Superior temporal gyrus (tissue), 1 donor: Measurements from ENCODE around the gene CHST8.
"Not testable (repeated sequence)": the region's sequence is repeated elsewhere in the genome, so short reads cannot be mapped to it uniquely, and the experiment has no call there.

Source experiments
- DNase-seq: peaks from one replicate; pipeline ENCODE4 v3.0.0-alpha.2; 2016; ENCODE audit errors: extremely low spot score

The CHST8 gene

GRCh38 chr19:33644284-33644836 lies 22.6 kb downstream of the CHST8 start:
- DNase-seq, result no peak

DNA sequence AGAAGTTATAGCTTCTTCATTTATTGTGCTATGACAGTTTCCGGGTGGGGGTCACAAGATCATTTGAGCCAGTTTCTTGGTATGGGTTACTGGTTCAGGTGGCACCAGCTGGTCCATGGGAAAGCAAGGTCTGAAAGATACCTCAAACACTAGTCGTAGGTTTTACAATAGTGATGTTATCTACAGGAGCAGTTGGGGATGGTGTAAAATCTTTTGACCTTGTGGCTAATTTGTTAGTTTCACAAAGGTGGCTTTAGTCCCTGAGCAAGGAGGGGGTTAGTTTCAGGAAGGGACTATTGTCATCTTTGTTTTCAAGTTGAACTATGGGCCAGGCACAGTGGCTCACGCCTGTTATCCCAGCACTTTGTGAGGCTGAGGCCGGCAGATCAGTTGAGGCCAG lies 24.6 kb downstream of the CHST8 start:
- no peak for DNase-seq

DNA sequence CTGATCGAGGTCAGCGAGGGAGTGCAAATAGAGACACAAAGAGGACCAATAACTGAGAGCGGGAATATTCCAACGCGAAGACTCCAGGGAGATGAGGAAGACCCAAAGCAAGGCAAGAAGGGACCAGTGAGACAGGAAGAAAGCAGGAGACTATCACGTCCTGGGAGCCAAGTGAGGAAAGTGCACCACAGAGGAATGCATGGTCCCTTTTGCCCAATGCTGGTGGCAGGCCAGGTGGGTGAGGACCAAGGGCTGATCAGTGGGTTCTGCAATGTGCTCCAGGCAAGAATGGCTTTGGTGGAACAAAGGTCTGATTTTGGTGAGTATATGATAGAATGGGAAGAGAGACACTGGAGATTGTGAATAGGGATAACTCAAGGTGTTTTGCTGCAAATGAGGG lies 25.4 kb downstream of the CHST8 start:
- no peak for DNase-seq

DNA sequence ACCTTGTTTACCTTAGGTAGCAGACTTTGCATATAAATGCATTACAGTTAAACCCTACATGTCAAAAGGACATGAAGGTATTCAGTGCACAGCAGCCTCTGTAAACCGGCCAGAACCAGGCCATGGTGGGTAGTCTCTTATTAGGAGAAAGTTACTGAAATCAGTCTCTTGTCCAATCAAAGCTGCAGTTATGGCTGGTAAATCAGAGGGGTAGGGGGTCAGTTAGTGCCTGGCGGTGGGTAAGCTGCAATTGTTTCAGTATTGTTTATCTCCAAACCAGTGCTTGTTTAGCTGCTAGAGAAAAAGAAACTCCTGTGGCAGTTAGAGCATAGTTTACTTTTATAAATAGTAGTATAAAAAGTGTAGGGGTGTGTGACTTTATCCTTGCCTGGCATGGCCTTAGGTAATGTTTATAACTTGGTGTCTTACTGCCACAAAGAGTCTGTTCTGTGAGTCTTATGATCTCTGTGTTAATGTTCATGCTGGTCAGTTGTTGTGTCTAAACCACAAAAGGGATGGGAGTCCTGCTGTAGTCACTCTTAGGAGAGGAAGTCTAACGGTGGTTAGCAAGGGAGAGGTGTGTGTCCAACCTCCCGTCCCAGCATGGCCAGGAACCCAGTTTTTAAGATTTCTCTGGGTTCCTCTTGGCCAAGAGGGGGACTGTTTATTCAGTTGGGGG lies 28.0 kb downstream of the CHST8 start:
- no peak for DNase-seq

DNA sequence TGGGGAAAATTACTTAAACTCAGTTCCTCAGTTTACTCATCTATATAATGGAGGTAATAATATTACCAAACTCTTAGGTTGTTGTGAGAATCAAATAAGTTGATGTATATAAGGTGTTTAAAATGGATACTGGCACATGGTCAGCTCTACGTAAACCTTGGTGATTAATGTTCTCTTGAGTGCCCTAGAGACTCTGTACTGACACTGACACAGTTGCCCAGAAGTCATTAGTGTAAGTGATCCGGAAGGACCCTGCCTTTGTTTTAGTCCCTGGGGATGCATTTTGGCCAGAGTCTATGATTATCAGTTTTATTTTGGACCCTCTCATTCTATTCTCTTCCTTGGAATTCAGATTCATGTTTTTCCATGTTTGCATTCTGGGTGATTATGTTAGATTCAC lies 31.9 kb downstream of the CHST8 start:
- no peak for DNase-seq

GRCh38 chr19:33654840-33655508 lies 33.2 kb downstream of the CHST8 start:
- no peak for DNase-seq

- no peak for DNase-seq
These were observed 38.1 kb downstream of the CHST8 start for GRCh38 chr19:33659835-33660234.

DNA sequence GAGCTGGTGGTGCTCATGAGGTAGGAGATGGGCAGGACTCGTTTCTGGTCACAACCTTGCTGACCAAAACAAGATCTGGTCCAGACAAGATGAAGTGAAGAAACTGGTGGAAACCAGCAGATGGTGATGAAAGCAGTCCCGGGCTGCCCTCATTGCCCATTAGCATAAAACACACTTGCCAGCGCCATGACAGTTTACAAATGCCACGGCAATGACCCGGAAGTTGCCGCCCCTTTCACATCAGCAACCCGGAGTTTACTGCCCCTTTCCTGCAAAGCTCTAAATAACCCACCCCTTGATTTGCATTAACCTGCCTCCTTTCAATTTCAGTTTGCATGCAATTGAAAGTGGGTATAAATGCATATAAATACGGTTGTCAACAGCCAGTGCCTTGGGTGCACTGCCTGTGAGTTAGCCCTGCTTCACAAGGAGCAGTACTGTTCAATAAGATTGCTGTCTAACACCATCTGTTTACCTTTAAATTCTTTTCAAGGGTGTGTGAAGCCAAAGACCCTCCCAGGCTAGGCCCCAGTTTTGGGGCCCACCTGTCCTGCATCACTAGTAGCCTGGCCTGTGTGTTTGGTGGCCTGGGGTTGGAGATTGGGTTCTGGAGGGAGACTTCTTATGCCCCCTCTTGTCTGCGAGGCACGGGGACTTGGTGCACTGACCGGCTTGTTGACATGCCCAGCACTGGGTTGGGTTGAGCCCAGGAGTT lies 38.8 kb downstream of the CHST8 start:
- no peak for DNase-seq

- no peak for DNase-seq
These were observed 39.6 kb downstream of the CHST8 start for GRCh38 chr19:33661336-33661735.

DNA sequence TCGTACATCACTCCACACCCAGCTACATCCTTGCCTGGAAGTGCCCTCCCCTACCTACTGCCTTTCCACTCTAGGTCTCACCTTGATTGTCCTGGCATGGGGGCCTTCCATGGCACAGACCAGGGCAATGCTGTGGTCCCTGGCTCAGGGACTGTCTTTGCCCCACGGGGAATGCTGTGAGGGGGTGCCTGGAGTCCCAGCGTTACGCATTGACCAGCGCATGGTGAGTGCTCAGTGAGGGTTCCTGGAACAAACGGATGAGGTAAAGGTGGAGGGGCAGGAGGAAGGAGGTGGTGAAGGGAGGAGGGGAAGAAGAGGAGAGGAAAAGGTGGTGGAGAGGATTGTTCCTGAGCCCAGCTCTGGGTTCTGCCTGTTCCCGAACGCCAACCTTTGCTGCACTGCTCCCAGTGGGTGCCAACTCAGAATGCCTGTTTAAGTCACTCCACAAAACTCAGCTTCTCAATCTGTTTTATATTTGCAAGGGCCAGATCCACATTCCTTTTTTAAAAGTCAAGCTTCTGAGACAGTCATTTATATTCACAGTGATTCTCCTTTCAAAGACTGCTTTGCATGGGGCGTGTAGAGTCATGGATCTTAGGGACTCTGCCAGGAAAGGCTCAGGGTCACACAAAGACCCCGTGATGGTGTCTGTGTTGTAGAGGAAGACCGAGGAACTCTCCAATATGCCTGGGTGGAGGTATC lies 40.8 kb downstream of the CHST8 start:
- no peak for DNase-seq

GRCh38 chr19:33663316-33663715 lies 41.6 kb downstream of the CHST8 start:
- DNase-seq, result not testable (repeated sequence)

GRCh38 chr19:33664744-33665143 lies 43.0 kb downstream of the CHST8 start:
- DNase-seq, result no peak

DNA sequence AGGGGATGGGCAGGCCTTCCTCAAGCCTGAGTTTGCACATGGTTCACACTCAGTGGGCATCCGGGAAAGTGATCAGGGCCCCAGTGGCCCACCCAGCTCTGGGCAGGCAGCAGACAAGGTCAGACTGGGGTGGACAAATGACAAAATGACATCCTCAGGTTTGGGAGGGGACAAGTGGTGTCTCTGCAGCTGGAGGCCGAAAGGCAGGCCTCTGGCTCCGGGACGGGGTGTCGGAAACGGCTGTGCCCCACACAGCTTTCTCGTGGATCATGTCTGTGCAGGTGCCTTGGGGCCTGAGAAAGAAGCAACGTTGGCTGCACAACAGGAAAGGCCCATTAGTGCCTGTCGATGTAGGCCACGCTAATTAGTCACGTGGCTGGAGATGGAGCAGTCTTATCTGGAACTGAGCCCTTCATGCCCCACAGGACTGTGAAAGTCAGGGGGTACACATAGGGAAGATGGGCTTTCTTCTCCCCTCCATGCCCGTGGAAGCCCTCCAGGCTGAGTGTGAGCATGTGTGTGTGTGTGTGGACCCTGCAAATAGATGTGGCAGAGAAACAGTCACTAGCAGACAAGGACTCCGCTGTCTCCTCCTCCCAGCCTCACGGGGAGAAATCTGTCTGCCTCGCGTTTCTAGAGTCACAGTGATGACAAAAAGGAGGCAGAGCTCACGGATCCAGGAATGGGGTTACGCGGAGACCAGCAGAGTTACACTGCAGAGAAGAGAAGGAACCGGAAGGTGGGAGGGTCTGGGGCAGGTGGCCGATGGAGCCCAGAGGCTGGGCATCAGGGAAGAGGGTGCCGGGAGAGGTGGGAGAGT lies 44.2 kb downstream of the CHST8 start:
- no peak for DNase-seq

- no peak for DNase-seq
These were observed 45.4 kb downstream of the CHST8 start for GRCh38 chr19:33667141-33667650.

GRCh38 chr19:33667881-33668280 lies 46.1 kb downstream of the CHST8 start:
- DNase-seq, result no peak

DNA sequence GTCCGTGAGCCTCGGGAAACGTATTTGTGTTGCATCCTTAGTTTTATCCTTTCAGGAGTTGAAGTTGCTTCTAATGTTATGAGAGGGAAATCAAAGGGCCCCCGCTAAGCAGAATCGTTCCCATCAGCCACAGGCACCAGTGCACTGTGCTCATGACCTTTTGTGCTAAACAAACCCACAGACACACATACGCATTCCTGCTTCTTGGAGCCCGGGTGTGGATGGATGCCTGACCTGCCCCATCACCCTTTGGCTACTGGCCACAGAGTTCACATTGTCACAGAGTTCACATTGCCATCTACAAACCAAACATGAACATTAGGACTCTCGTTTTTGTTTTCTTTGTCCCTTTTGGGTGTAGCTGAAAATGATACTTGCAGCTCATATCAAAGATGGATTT lies 47.2 kb downstream of the CHST8 start:
- DNase-seq, result no peak

DNA sequence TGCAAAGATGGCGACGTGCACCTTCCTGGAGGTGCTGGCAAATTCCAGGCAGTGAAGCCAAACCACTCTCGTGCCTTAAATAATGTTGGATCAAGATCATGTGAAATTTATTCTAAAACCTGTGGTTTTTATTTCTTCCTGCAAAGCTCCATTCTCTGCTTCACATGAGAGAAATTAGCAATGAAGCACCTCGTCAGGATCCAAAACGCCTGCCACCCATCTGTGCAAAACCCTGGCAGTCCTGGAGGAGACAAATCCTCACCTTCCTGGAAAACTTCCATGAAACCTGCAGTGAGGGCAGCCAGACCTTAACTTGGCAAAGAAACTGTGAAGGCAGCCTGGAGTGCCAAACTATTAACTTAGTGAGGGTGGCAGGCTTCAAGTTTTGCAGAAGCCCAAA lies 47.6 kb downstream of the CHST8 start:
- DNase-seq, result no peak

- no peak for DNase-seq
These were observed 48.6 kb downstream of the CHST8 start for GRCh38 chr19:33670398-33670797.

GRCh38 chr19:33671211-33671610 lies 49.5 kb downstream of the CHST8 start:
- DNase-seq, result no peak

DNA sequence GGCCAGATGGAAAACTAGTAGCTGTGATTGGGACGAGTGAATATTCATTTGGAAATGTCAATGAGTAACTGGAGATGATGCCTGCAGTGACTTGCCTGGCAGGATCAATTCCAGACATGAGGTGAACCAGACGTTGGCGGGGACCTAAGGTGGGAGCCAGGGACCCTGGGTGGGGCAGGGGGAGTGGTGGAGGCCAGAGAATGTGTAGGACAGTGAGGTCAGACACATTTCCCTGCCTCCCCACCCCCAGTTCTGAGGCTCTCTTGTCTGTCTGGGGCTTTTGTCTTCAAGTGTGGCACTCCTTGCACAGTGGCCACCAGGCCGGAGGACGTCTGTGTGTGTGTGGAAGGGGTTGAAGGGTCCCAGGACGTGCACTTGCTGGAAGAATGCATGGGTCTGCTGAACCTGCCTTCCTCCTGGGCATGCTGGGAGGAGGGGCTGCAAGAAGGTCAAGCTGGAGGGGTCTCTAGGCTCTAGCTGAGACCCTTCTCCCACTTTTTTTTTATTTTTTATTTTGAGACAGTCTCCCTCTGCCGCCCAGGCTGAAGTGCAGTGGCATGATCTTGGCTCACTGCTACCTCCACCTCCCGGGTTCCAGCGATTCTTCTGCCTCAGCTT lies 51.6 kb downstream of the CHST8 start:
- no peak for DNase-seq
